PC-3 (cell line): ENCODE data around the gene ANAPC15. TPM values are rescaled to one million over a fixed set of nuclear protein-coding genes. Genes with fewer than 3 reads are reported as not detected.

Source experiments
- ATAC-seq: fragments of 200-7000 bp; cut with Tn5 transposase; 2 replicates; pipeline ENCODE4 v1.9.1; 2020; ENCODE audit warnings: mild to moderate bottlenecking, moderate library complexity
- BruUV-seq: library from RNA; stranded (reverse); fragments of 400-500 nt; replicated peaks from 2 replicates; lab custom pipeline; 2021; lab: Mats Ljungman, UMichigan
- CTCF ChIA-PET: fragments of 300-600 bp; sonication (Branson Sonifier 250); formaldehyde crosslinking; loops from one replicate; lab custom pipeline; 2022; ENCODE audit warnings: antibody characterized with exemption; lab: Charles Lee
- POLR2A ChIA-PET: fragments of 300-600 bp; sonication (Branson Sonifier 250); formaldehyde crosslinking; loops from one replicate; lab custom pipeline; 2022; ENCODE audit warnings: antibody characterized with exemption; ENCODE audit not compliant: unreplicated experiment; lab: Charles Lee
- DNase-seq: peaks from one replicate; pipeline ENCODE4 v3.0.0-alpha.2; 2015
- H2AFZ ChIP-seq: fragments of 300-600 bp; sonication (generic); 2 replicates; pipeline ENCODE4 v1.6.0; 2016; ENCODE audit warnings: antibody characterized with exemption, low read length
- H3F3A ChIP-seq: fragments of 300-600 bp; sonication (generic); one replicate; pipeline ENCODE4 v1.6.0; 2017; ENCODE audit warnings: antibody characterized with exemption, low read length, control low read depth, mild to moderate bottlenecking; ENCODE audit not compliant: unreplicated experiment
- H3K27ac ChIP-seq: fragments of 300-600 bp; sonication (generic); 2 replicates; pipeline ENCODE4 v1.5.1; 2016; ENCODE audit warnings: mild to moderate bottlenecking, low read length
- H3K27me3 ChIP-seq: fragments of 300-600 bp; sonication (generic); 2 replicates; pipeline ENCODE4 v1.6.1; 2016; ENCODE audit warnings: low read length, mixed read lengths
- H3K36me3 ChIP-seq: fragments of 300-600 bp; sonication (generic); 2 replicates; pipeline ENCODE4 v1.6.1; 2016; ENCODE audit warnings: low read depth, mixed run types, low read length, mixed read lengths
- H3K4me1 ChIP-seq: fragments of 300-600 bp; sonication (generic); 2 replicates; pipeline ENCODE4 v1.5.1; 2016; ENCODE audit warnings: low read length; ENCODE audit not compliant: insufficient read depth
- H3K4me2 ChIP-seq: fragments of 300-600 bp; sonication (generic); 2 replicates; pipeline ENCODE4 v1.6.0; 2016; ENCODE audit warnings: low read length
- H3K4me3 ChIP-seq: fragments of 300-600 bp; sonication (generic); 2 replicates; pipeline ENCODE4 v1.5.1; 2016; ENCODE audit warnings: mild to moderate bottlenecking, low read length, mixed read lengths
- H3K79me2 ChIP-seq: fragments of 300-600 bp; sonication (generic); 2 replicates; pipeline ENCODE4 v1.6.1; 2017; ENCODE audit warnings: low read length, mixed read lengths
- H3K9ac ChIP-seq: fragments of 300-600 bp; sonication (generic); 2 replicates; pipeline ENCODE4 v1.6.0; 2016; ENCODE audit warnings: mild to moderate bottlenecking, low read length
- H3K9me2 ChIP-seq: fragments of 300-600 bp; sonication (generic); replicated peaks from 2 replicates; pipeline ENCODE4 v1.6.1; 2016; ENCODE audit warnings: mixed run types, low read length, mixed read lengths
- H3K9me3 ChIP-seq: fragments of 300-600 bp; sonication (generic); 2 replicates; pipeline ENCODE4 v1.6.1; 2016; ENCODE audit warnings: low read length, mixed read lengths
- H4K20me1 ChIP-seq: fragments of 300-600 bp; sonication (generic); 2 replicates; pipeline ENCODE4 v1.6.1; 2016; ENCODE audit warnings: low read length, mixed read lengths
- CTCF ChIP-seq: fragments of 300-600 bp; sonication (generic); conservative IDR thresholded peaks from 2 replicates; pipeline ENCODE4 v1.5.1; 2017; ENCODE audit warnings: antibody characterized with exemption, low read depth, mild to moderate bottlenecking, low read length
- EZH2 ChIP-seq: fragments of 300-600 bp; sonication (generic); IDR thresholded peaks from one replicate; pipeline ENCODE4 v1.6.1; 2017; ENCODE audit warnings: antibody characterized with exemption, mild to moderate bottlenecking, low read length; ENCODE audit not compliant: unreplicated experiment
- EZH2phosphoT487 ChIP-seq: fragments of 300-600 bp; sonication (generic); IDR thresholded peaks from 2 replicates; pipeline ENCODE4 v1.6.1; 2018; ENCODE audit warnings: mild to moderate bottlenecking, antibody characterized with exemption, low read length, borderline replicate concordance
- intact Hi-C: fragments of 100-400 bp; cut with micrococcal nuclease; formaldehyde crosslinking; loops from 2 replicates; pipeline ENCODE4 v1.9.0; 2023
- total RNA-seq: library from RNA; depleted of rRNA; stranded (reverse); fragments of >200 nt; gene quantifications from 2 replicates; pipeline ENCODE4 v1.2.3, GENCODE V29; 2014

The ANAPC15 gene
- total RNA-seq, 1 experiment from 2014 or later: 65.4 TPM

- no peak for DNase-seq
- H3K9ac ChIP-seq: peak overlapping the region; percentile 24; the same call in 1 of the 2 replicates
- ChIA-PET CTCF (no interaction called here), POLR2A (no interaction called here)
- peak overlapping the region; percentile 12; the same call in 1 of the 2 replicates for H3K4me2 ChIP-seq
- no peaks in the 10 kb centered on the region for H3K9me3 ChIP-seq
- H4K20me1 ChIP-seq: no peaks in the 10 kb centered on the region
- no peaks in the 10 kb centered on the region for H3K9me2 ChIP-seq
- no peaks in the 10 kb centered on the region for H3K27me3 ChIP-seq
- no peak overlapping the region for H3K4me3 ChIP-seq
- peaks cover 31% of the 10 kb centered on the region for H3K79me2 ChIP-seq
- no peaks in the 10 kb centered on the region for H3F3A ChIP-seq
- peak overlapping the region; percentile 38 for H3K27ac ChIP-seq
- peaks cover 18% of the 10 kb centered on the region for H3K4me1 ChIP-seq
- TSS peak; percentile 97 for BruUV-seq
- intact Hi-C loops: loop anchor here (1.0 to 5.0 kb wide), 3 partner anchors 9 to 79 kb away; partner anchors contain the start of genes ANAPC15, LRRC51 and NUMA1
- ATAC-seq: no peak
- peak overlapping the region; percentile 54 for H2AFZ ChIP-seq
- TF ChIP-seq EZH2phosphoT487: no peak
- TF ChIP-seq CTCF: no peak
- no peak for TF ChIP-seq EZH2
- 0 out of 2 replicates have a peak, but pooled peaks cover 3% of the 10 kb centered on the region for H3K36me3 ChIP-seq
These were observed 8.7 kb downstream of the ANAPC15 start for GRCh38 chr11:72103754-72104167.

- Histone ChIP-seq H3K4me2 (peak within 1 kb of the TSS; percentile 92), H3K4me3 (peak within 1 kb of the TSS; percentile 83), H4K20me1 (no peaks in the 10 kb centered on the region), H3K27ac (peak within 1 kb of the TSS; percentile 81), H2AFZ (peak within 1 kb of the TSS; percentile 81), H3K27me3 (no peaks in the 10 kb centered on the region), H3K79me2 (peaks cover 31% of the 10 kb centered on the region), H3K36me3 (0 out of 2 replicates have a peak, but pooled peaks cover 9% of the 10 kb centered on the region), H3K9me3 (no peaks in the 10 kb centered on the region), H3K9me2 (no peaks in the 10 kb centered on the region), H3K4me1 (peaks cover 18% of the 10 kb centered on the region), H3F3A (no peaks in the 10 kb centered on the region), H3K9ac (peak within 1 kb of the TSS; percentile 97)
- POLR2A ChIA-PET: no interaction called here
- CTCF ChIA-PET: no interaction called here
- intact Hi-C loops: loop anchor here (1.0 to 5.0 kb wide), 3 partner anchors 9 to 79 kb away; partner anchors contain the start of genes ANAPC15, LRRC51 and NUMA1
- TF ChIP-seq EZH2phosphoT487 (no peak), EZH2 (no peak), CTCF (peak; percentile 47; the same call in 1 of the 2 replicates)
- no TSS peak for BruUV-seq
- peak; percentile 99 for DNase-seq
- ATAC-seq: peak; percentile 94
These were observed 9.3 kb downstream of the ANAPC15 start, which contains the start of gene LAMTOR1 for GRCh38 chr11:72102946-72103753. TSS of gene LAMTOR1 (minus strand) at chr11:72103297. CDS start at chr11:72103224, 73 bp downstream.
